GM12864 (cell line): ENCODE measurements around the gene STEAP1B.

Experiments used
- DNase-seq: peaks from one replicate; pipeline ENCODE4 v3.0.0-alpha.2; 2011; ENCODE audit warnings: low read depth
- H3K4me3 ChIP-seq: 2 replicates; pipeline ENCODE4 v1.5.1; 2011; ENCODE audit warnings: mild to moderate bottlenecking, low read depth, low read length, control low read depth
- CTCF ChIP-seq: IDR thresholded peaks from 2 replicates; pipeline ENCODE4 v1.5.1; 2011; ENCODE audit warnings: low read depth, mild to moderate bottlenecking, moderate library complexity, low read length, control low read depth, inconsistent platforms; ENCODE audit errors: missing control alignments

STEAP1B gene

GRCh38 chr7:22447008-22447407, 53.0 kb downstream of the STEAP1B start:
- no peak for TF ChIP-seq CTCF
- DNase-seq: no peak
- no peak overlapping the region for H3K4me3 ChIP-seq

- DNase-seq: no peak
- no peak for TF ChIP-seq CTCF
- H3K4me3 ChIP-seq: no peak overlapping the region
Observed at GRCh38 chr7:22445853-22446252, 54.1 kb downstream of the STEAP1B start.

GRCh38 chr7:22445140-22445743, 54.7 kb downstream of the STEAP1B start:
- no peak for DNase-seq
- no peak for TF ChIP-seq CTCF
- no peak overlapping the region; the same call in 1 of the 2 replicates for H3K4me3 ChIP-seq

GRCh38 chr7:22444181-22444971, 55.6 kb downstream of the STEAP1B start:
- no peak for DNase-seq
- no peak overlapping the region; the same call in 1 of the 2 replicates for H3K4me3 ChIP-seq
- no peak for TF ChIP-seq CTCF

GRCh38 chr7:22443370-22444180, 56.4 kb downstream of the STEAP1B start:
- no peak for TF ChIP-seq CTCF
- no peak overlapping the region for H3K4me3 ChIP-seq
- DNase-seq: no peak

- no peak overlapping the region for H3K4me3 ChIP-seq
- no peak for TF ChIP-seq CTCF
- DNase-seq: no peak
Observed at GRCh38 chr7:22442882-22443369, 57.1 kb downstream of the STEAP1B start.
